Muscle layer of duodenum (tissue), 2 donors: ENCODE data around the gene ZP2.

Source experiments
- H3K27ac ChIP-seq: one replicate; pipeline ENCODE4 v1.7.0; 2013; ENCODE audit warnings: mild to moderate bottlenecking, low read length
- H3K27me3 ChIP-seq: one replicate; pipeline ENCODE4 v1.7.0; 2013; ENCODE audit warnings: low read depth, mild to moderate bottlenecking, control low read depth, low read length
- H3K36me3 ChIP-seq, 2 donors: one replicate each; pipeline ENCODE4 v1.7.0; 2013; ENCODE audit warnings: low read length in 2 of 2, control low read depth in 1 of 2, mild to moderate bottlenecking in 1 of 2; ENCODE audit not compliant: insufficient read depth in 2 of 2, control insufficient read depth in 1 of 2
- H3K4me1 ChIP-seq, 2 donors: one replicate each; pipeline ENCODE4 v1.7.0; 2013; ENCODE audit warnings: low read length in 2 of 2, mild to moderate bottlenecking in 2 of 2, control low read depth in 1 of 2, moderate library complexity in 1 of 2; ENCODE audit not compliant: insufficient read depth in 2 of 2, control insufficient read depth in 1 of 2
- H3K4me3 ChIP-seq, 2 donors: one replicate each; pipeline ENCODE4 v1.7.0; 2013; ENCODE audit warnings: low read length in 2 of 2, low read depth in 1 of 2, mild to moderate bottlenecking in 1 of 2
- H3K9me3 ChIP-seq, 2 donors: one replicate each; pipeline ENCODE4 v1.7.0; 2013; ENCODE audit warnings: low read length in 2 of 2, control low read depth in 1 of 2, mild to moderate bottlenecking in 1 of 2; ENCODE audit not compliant: control insufficient read depth in 1 of 2
- donor health status: healthy.

The ZP2 gene

GRCh38 chr16:21233521-21234150, 22.3 kb upstream of the ZP2 start, which contains the start of gene ANKS4B:
ANKS4B (plus strand) TSS chr16:21233699; CDS start chr16:21233738, 39 bp downstream.
- no peaks in the 10 kb centered on the region for H3K9me3 ChIP-seq
- peak within 1 kb of the TSS in 1 of 2 donors; percentile 47 for H3K4me3 ChIP-seq
- no peaks in the 10 kb centered on the region for H3K27me3 ChIP-seq
- H3K4me1 ChIP-seq: no peaks in the 10 kb centered on the region
- H3K36me3 ChIP-seq: no peaks in the 10 kb centered on the region
- peak within 1 kb of the TSS; percentile 82 for H3K27ac ChIP-seq

GRCh38 chr16:21233045-21233520, 21.7 kb upstream of the ZP2 start:
- no peak overlapping the region for H3K27ac ChIP-seq
- no peaks in the 10 kb centered on the region for H3K4me1 ChIP-seq
- no peaks in the 10 kb centered on the region for H3K36me3 ChIP-seq
- no peak overlapping the region for H3K4me3 ChIP-seq
- H3K27me3 ChIP-seq: no peaks in the 10 kb centered on the region
- H3K9me3 ChIP-seq: no peaks in the 10 kb centered on the region

- no peak overlapping the region for H3K27ac ChIP-seq
- H3K4me3 ChIP-seq: no peak overlapping the region
- H3K4me1 ChIP-seq: no peaks in the 10 kb centered on the region
These were observed 17.0 kb upstream of the ZP2 start for GRCh38 chr16:21228361-21228872.

GRCh38 chr16:21227866-21228265, 16.5 kb upstream of the ZP2 start:
- no peak overlapping the region for H3K4me3 ChIP-seq
- no peak overlapping the region for H3K27ac ChIP-seq
- no peaks in the 10 kb centered on the region for H3K27me3 ChIP-seq
- H3K36me3 ChIP-seq: no peaks in the 10 kb centered on the region
- H3K4me1 ChIP-seq: no peaks in the 10 kb centered on the region
- no peaks in the 10 kb centered on the region for H3K9me3 ChIP-seq

More at GRCh38 chr16:21228361-21228872, 17.0 kb upstream of the ZP2 start:
- no peaks in the 10 kb centered on the region for H3K36me3 ChIP-seq
- H3K27me3 ChIP-seq: no peaks in the 10 kb centered on the region
- H3K9me3 ChIP-seq: no peaks in the 10 kb centered on the region

- Histone ChIP-seq H3K36me3 (no peaks in the 10 kb centered on the region), H3K27me3 (no peaks in the 10 kb centered on the region), H3K4me3 (no peak overlapping the region), H3K9me3 (no peaks in the 10 kb centered on the region), H3K4me1 (no peaks in the 10 kb centered on the region), H3K27ac (no peak overlapping the region)
These were observed 15.4 kb upstream of the ZP2 start for GRCh38 chr16:21226749-21227148.

GRCh38 chr16:21224800-21225199, 13.4 kb upstream of the ZP2 start:
- H3K27me3 ChIP-seq: no peaks in the 10 kb centered on the region
- no peaks in the 10 kb centered on the region for H3K36me3 ChIP-seq
- no peak overlapping the region for H3K27ac ChIP-seq
- no peak overlapping the region for H3K4me3 ChIP-seq
- no peaks in the 10 kb centered on the region for H3K9me3 ChIP-seq
- H3K4me1 ChIP-seq: no peaks in the 10 kb centered on the region

GRCh38 chr16:21223787-21224186, 12.4 kb upstream of the ZP2 start:
- Histone ChIP-seq H3K9me3 (no peaks in the 10 kb centered on the region), H3K27me3 (no peaks in the 10 kb centered on the region), H3K4me3 (no peak overlapping the region), H3K36me3 (no peaks in the 10 kb centered on the region), H3K4me1 (no peaks in the 10 kb centered on the region), H3K27ac (no peak overlapping the region)

GRCh38 chr16:21222495-21223337, 11.3 kb upstream of the ZP2 start:
- no peak overlapping the region for H3K4me3 ChIP-seq
- no peaks in the 10 kb centered on the region for H3K4me1 ChIP-seq
- H3K9me3 ChIP-seq: no peaks in the 10 kb centered on the region
- H3K27ac ChIP-seq: no peak overlapping the region
- H3K36me3 ChIP-seq: no peaks in the 10 kb centered on the region
- H3K27me3 ChIP-seq: no peaks in the 10 kb centered on the region

- H3K27me3 ChIP-seq: no peaks in the 10 kb centered on the region
- no peaks in the 10 kb centered on the region for H3K4me1 ChIP-seq
- H3K9me3 ChIP-seq: no peaks in the 10 kb centered on the region
- no peak overlapping the region for H3K27ac ChIP-seq
- no peaks in the 10 kb centered on the region for H3K36me3 ChIP-seq
- no peak overlapping the region for H3K4me3 ChIP-seq
These were observed 8.2 kb upstream of the ZP2 start for GRCh38 chr16:21219551-21219950.

GRCh38 chr16:21218153-21218552, 6.8 kb upstream of the ZP2 start:
- Histone ChIP-seq H3K9me3 (no peaks in the 10 kb centered on the region), H3K4me1 (no peaks in the 10 kb centered on the region), H3K27ac (no peak overlapping the region), H3K4me3 (no peak overlapping the region), H3K36me3 (no peaks in the 10 kb centered on the region), H3K27me3 (no peaks in the 10 kb centered on the region)

GRCh38 chr16:21217121-21217520, 5.7 kb upstream of the ZP2 start:
- Histone ChIP-seq H3K36me3 (no peaks in the 10 kb centered on the region), H3K27ac (no peak overlapping the region), H3K4me1 (no peaks in the 10 kb centered on the region), H3K27me3 (no peaks in the 10 kb centered on the region), H3K4me3 (no peak overlapping the region), H3K9me3 (no peaks in the 10 kb centered on the region)
